Heart left ventricle (tissue), 16 donors: ENCODE measurements around the gene SNAP29. TPM values are rescaled to one million over a fixed set of nuclear protein-coding genes. Genes with fewer than 3 reads are reported as not detected.

Experiments
- ATAC-seq, 4 donors: fragments of 200-7000 bp; cut with Tn5 transposase; one replicate each; pipeline ENCODE4 v1.9.1; 2020 to 2022; ENCODE audit warnings: moderate library complexity in 4 of 4, mild to moderate bottlenecking in 3 of 4, moderate number of reproducible peaks in 1 of 4
- DNase-seq, 5 donors: peaks; one replicate each; pipeline ENCODE4 v3.0.0-alpha.2; 2020
- H3K27ac ChIP-seq, 12 donors: fragments of 200-600 bp; sonication (generic) in 4 of 12; one replicate each; pipeline versions ENCODE4 v1.5.0 to v1.8.0; 2016 to 2022; ENCODE audit warnings: mild to moderate bottlenecking in 2 of 12
- H3K27me3 ChIP-seq, 9 donors: fragments of 200-600 bp; sonication (generic) in 2 of 9; one replicate each; pipeline versions ENCODE4 v1.5.1 to v1.8.0; 2016 to 2022; ENCODE audit warnings: mild to moderate bottlenecking in 3 of 9
- H3K36me3 ChIP-seq, 9 donors: fragments of 200-600 bp; sonication (generic) in 2 of 9; one replicate each; pipeline versions ENCODE4 v1.5.0 to v1.8.0; 2018 to 2022; ENCODE audit warnings: mild to moderate bottlenecking in 2 of 9
- H3K4me1 ChIP-seq, 12 donors: fragments of 200-600 bp; sonication (generic) in 4 of 12; one replicate each; pipeline versions ENCODE4 v1.5.0 to v1.8.0; 2016 to 2022; ENCODE audit warnings: mild to moderate bottlenecking in 3 of 12
- H3K4me3 ChIP-seq, 12 donors: fragments of 200-600 bp; sonication (generic) in 4 of 12; one replicate each; pipeline versions ENCODE4 v1.5.0 to v1.8.0; 2017 to 2022; ENCODE audit warnings: mild to moderate bottlenecking in 9 of 12, moderate library complexity in 4 of 12
- H3K9me3 ChIP-seq, 12 donors: fragments of 200-600 bp; sonication (generic) in 4 of 12; one replicate each; pipeline versions ENCODE4 v1.5.0 to v1.8.0; 2016 to 2022; ENCODE audit warnings: mild to moderate bottlenecking in 1 of 12
- POLR2A ChIP-seq, 2 donors: fragments of 450-650 bp; IDR thresholded peaks; one replicate each; pipeline ENCODE4 v1.6.1; 2017; ENCODE audit warnings: antibody characterized with exemption in 2 of 2, mild to moderate bottlenecking in 2 of 2, moderate library complexity in 2 of 2
- WGBS, 4 donors: extraction: QIAGEN DNeasy Blood & Tissue Kit in 2 of 4; methylation state at CpG; one replicate each; pipeline versions ENCODE4 v1.1.5 to v1.1.7; 2013 to 2018; 5-methylcytosine and 5-hydroxymethylcytosine counted together
- intact Hi-C, 10 donors: fragments of 100-400 bp; cut with DNase I; formaldehyde crosslinking; loops; one replicate each; pipeline versions ENCODE4 v1.11.1 to v1.14.2; 2022
- polyA plus RNA-seq, 2 donors: library from polyadenylated mRNA; stranded (reverse); fragments of 200-250 nt; gene quantifications; one replicate each; pipeline ENCODE4 v1.2.3, GENCODE V29; 2013
- total RNA-seq, 9 donors: library from RNA; depleted of rRNA in 2 of 9; stranded (reverse); fragments of >200 nt in 2 of 9; fragmentation: NEBNext Ultra II Directional in 3 of 9; extraction: Animal tissue kit (Norgen Biotek cat#: 25700) in 3 of 9; gene quantifications; one replicate each; pipeline versions ENCODE4 v1.1.0 to v1.2.4, GENCODE V29; 2016 to 2023
- TF ChIP-seq, protein P1 (sequence below), 12 donors: fragments of 200-600 bp; sonication (generic) in 4 of 12; IDR thresholded peaks; one replicate each; pipeline versions ENCODE4 v1.5.0 to v1.8.0; 2018 to 2022; ENCODE audit warnings: antibody characterized with exemption in 12 of 12, mild to moderate bottlenecking in 5 of 12
- donor health status: ischemic (EF 13 %, LVEDD 7.1; RV severe dilation, severe dysfunction).
- donor health status: healthy with polysubstance abuse.
- donor health status: DM: no; HTN: yes; CAD: no.
- donor health status: DM: no; HTN: no; CAD: no.
- donor health status: ischemic (EF 25% LVEDD 6.9; RV normal size, moderate dysfunction).
- donor health status: ischemic (EF 25% LVEDD 5.7; RV mildly dilated, moderate dysfunction).
- donor health status: healthy.
- donor health status: DM: yes; HTN: yes; CAD: no.
- donor health status: ischemic (EF 35%, LVEDD 5.7; RV mildly dilated, moderate dysfunction).
- donor health status: nonischemic (EF 11% LVEDD 7.7; RV severe dilation, severe dysfunction).
- donor health status: DM: yes; HTN: yes; CAD: no.
- donor health status: PGD.
- donor health status: ischemic (EF 29% LVEDD 5.4; RV normal size, mild dysfunction).
- donor health status: nonischemic (EF 23%, LVEDD 6.1; RV moderate dilation, normal function).

SNAP29 gene
- total and polyA plus RNA-seq, 11 donors, result 10.5 to 38.7 (median 26.1) TPM

DNA sequence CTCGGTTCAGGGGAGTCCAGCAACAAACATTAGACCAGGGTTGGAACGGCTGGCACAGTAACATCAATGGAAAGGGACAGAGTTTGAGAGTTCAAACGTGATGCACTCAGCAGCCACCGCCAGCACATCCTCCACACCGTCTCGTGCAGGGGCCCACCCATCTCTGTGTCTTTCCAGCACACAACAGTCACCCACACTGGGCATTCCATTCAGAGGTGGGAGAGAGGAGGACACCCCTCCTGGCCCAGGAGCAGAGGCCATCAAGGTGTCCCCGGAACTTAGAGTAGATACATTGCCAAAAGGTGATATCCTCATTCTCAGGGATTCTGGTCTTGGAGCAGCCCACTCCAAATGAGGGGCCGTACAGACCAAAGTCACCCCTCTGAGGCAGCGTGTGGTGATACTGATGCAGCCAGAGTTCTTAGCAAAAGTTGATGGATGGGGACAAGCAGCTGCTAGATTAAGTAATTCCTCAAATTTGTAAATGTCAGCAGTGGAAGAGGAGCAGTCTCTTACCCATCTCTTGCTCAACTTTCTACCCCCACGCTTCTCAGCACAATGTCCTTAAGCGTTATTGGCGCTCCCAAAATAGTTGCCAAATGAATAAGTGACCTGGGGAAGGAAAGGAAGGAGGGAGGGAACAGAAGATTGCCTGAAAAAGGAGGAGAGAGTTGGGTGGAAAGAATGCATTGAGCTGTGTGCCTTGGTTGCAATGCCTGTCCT lies 5.5 kb downstream of the SNAP29 start:
- WGBS, 4 donors, result 86 to 90% (median 90%) methylated on average over 12 of the region's 12 CpGs
- H3K27ac ChIP-seq, result no peak overlapping the region
- ATAC-seq (peak in 1 of 4 donors; percentile 2), DNase-seq (no peak)
- H3K9me3 ChIP-seq, result no peaks in the 10 kb centered on the region
- intact Hi-C loops, result loop anchor here in 3 of 10 donors (5.0 to 10.0 kb wide), 3 partner anchors 50 to 120 kb away; partner anchors contain the start of genes LZTR1 (in 2 of the 3) and CRKL (in 1 of the 3)
- no peak for TF ChIP-seq POLR2A (IDR thresholded peaks at IDR 0.05)
- TF ChIP-seq, protein P1, sequence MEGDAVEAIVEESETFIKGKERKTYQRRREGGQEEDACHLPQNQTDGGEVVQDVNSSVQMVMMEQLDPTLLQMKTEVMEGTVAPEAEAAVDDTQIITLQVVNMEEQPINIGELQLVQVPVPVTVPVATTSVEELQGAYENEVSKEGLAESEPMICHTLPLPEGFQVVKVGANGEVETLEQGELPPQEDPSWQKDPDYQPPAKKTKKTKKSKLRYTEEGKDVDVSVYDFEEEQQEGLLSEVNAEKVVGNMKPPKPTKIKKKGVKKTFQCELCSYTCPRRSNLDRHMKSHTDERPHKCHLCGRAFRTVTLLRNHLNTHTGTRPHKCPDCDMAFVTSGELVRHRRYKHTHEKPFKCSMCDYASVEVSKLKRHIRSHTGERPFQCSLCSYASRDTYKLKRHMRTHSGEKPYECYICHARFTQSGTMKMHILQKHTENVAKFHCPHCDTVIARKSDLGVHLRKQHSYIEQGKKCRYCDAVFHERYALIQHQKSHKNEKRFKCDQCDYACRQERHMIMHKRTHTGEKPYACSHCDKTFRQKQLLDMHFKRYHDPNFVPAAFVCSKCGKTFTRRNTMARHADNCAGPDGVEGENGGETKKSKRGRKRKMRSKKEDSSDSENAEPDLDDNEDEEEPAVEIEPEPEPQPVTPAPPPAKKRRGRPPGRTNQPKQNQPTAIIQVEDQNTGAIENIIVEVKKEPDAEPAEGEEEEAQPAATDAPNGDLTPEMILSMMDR (IDR thresholded peaks at IDR 0.05), result no peak
- no peak overlapping the region for H3K4me3 ChIP-seq
- H3K4me1 ChIP-seq, result peaks cover 0 to 86% (median 40%) of the 10 kb centered on the region in 12 donors
- no peaks in the 10 kb centered on the region for H3K27me3 ChIP-seq
- H3K36me3 ChIP-seq, result peaks cover 0 to 18% (median 10%) of the 10 kb centered on the region in 9 donors

DNA sequence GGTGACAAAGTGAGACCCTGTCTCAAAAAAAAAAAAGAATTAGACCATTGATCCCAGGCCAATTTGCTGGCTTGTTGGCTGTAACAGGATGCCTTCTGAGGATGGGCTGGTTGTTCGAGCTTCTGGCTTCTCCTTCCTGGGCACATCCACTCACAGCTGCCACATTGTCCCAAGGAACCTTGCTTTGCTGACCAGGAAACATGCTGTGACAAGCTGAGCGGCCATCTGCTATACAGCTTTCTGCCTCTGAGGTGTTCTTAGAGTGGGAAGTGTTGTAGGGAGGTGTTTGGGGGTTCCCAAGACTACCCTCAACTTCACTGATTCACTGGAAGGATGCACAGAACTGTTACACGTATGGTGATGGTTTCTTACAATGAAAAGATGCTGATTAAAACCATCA lies 6.5 kb downstream of the SNAP29 start:
- no peak for ATAC-seq
- WGBS, 4 donors, result 76 to 86% (median 85%) methylated on average over 3 of the region's 3 CpGs
- intact Hi-C loops, result loop anchor here in 2 of 10 donors (10.0 kb wide), 2 partner anchors 49 to 119 kb away; partner anchors contain the start of genes CRKL (in 1 of the 2) and LZTR1 (in 1 of the 2)
- H3K9me3 ChIP-seq, result no peaks in the 10 kb centered on the region
- H3K27ac ChIP-seq, result no peak overlapping the region
- H3K27me3 ChIP-seq, result no peaks in the 10 kb centered on the region
- TF ChIP-seq POLR2A (IDR thresholded peaks at IDR 0.05), result no peak
- TF ChIP-seq, protein P1 (IDR thresholded peaks at IDR 0.05), result no peak
- H3K4me1 ChIP-seq, result peaks cover 0 to 76% (median 32%) of the 10 kb centered on the region in 12 donors
- no peak overlapping the region for H3K4me3 ChIP-seq
- no peak for DNase-seq
- H3K36me3 ChIP-seq, result peaks cover 0 to 24% (median 12%) of the 10 kb centered on the region in 9 donors

DNA sequence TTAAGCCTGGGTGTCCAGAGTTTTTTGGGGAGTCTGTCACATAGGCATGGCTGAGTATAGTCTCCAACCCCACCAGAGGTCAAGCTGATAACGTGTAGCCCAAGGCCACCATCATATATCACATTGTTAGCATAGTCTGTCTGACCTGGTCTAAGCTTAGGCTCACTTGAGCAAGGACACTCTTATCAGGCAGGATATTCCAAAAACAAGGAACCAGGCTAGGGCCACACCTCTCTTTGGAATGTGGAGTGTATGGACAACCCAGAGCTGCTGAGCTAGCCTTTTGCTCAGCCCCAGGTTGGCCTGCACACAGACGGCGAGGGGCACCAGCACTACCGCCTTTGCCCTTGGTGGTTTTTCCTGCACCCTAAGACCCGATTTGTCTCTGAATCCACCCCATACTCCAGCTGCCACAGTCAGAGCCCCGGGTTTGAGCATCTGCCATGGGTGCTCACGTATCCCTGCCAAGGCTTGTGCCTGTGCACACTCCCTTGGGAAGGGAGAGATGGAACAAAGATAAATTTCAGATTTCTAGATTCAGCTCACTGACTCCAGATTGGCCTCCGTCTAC lies 7.2 kb downstream of the SNAP29 start:
- Histone ChIP-seq H3K4me1 (peaks cover 0 to 70% (median 29%) of the 10 kb centered on the region in 12 donors), H3K9me3 (no peaks in the 10 kb centered on the region), H3K4me3 (no peak overlapping the region), H3K27ac (peak overlapping the region in 3 of 12 donors; percentile 81 to 86 (median 85)), H3K27me3 (no peaks in the 10 kb centered on the region), H3K36me3 (peaks cover 0 to 30% (median 18%) of the 10 kb centered on the region in 9 donors)
- intact Hi-C loops, result loop anchor here in 2 of 10 donors (10.0 kb wide), 2 partner anchors 49 to 119 kb away; partner anchors contain the start of genes CRKL (in 1 of the 2) and LZTR1 (in 1 of the 2)
- no peak for TF ChIP-seq POLR2A (IDR thresholded peaks at IDR 0.05)
- TF ChIP-seq, protein P1 (IDR thresholded peaks at IDR 0.05), result no peak
- WGBS, 4 donors, result 87 to 93% (median 90%) methylated on average over 8 of the region's 8 CpGs
- DNase-seq (no peak), ATAC-seq (no peak)

DNA sequence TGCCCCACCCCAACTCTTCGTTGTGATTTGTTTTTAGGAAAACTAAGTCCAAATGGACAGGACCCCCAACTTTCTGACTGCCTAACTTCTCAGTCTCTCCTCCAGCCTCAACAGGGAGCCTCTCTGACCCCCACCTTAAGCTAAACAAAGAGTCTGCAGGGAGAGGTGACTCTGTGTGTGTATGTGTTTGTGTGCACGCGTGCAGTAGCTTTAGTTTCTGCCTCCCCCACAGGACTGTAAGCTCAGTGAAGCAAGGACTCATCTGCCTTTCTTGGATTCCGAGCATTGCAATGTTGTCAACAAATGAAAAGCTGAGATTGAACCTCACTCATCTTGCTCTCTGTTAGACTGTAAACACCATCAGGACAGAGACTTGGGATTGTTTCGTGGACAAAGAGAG lies 7.9 kb downstream of the SNAP29 start:
- H3K9me3 ChIP-seq, result no peaks in the 10 kb centered on the region
- 65 to 85% (median 78%) methylated on average over 5 of the region's 5 CpGs for WGBS, 4 donors
- TF ChIP-seq, protein P1 (IDR thresholded peaks at IDR 0.05), result no peak
- no peak for TF ChIP-seq POLR2A (IDR thresholded peaks at IDR 0.05)
- peaks cover 0 to 38% (median 25%) of the 10 kb centered on the region in 9 donors for H3K36me3 ChIP-seq
- peak overlapping the region in 8 of 12 donors; percentile 8 to 42 (median 26) for H3K4me3 ChIP-seq
- peaks cover 0 to 67% (median 29%) of the 10 kb centered on the region in 12 donors for H3K4me1 ChIP-seq
- H3K27me3 ChIP-seq, result no peaks in the 10 kb centered on the region
- intact Hi-C loops, result loop anchor here in 2 of 10 donors (10.0 kb wide), 2 partner anchors 48 to 118 kb away; partner anchors contain the start of genes CRKL (in 1 of the 2) and LZTR1 (in 1 of the 2)
- H3K27ac ChIP-seq, result peak overlapping the region; percentile 65 to 91 (median 84)
- DNase-seq, result no peak
- ATAC-seq, result no peak
